Colon (tissue), 2 donors: ENCODE results near the gene ATG10.
"Not testable (repeated sequence)": the region's sequence is repeated elsewhere in the genome, so short reads cannot be mapped to it uniquely, and the experiment has no call there.

ENCODE experiments used
- FAIRE-seq: peaks from 2 replicates; lab custom pipeline; 2012; peaks lifted over from hg19 to GRCh38; lab: Jason Lieb, UNC
- donor health status: control.
- donor health status: control.

ATG10 gene

GRCh38 chr5:81983148-81983547 lies 11.3 kb downstream of the ATG10 start:
- not testable (repeated sequence) for FAIRE-seq

GRCh38 chr5:81983563-81983962 lies 11.7 kb downstream of the ATG10 start:
- not testable (repeated sequence) for FAIRE-seq

- no peak for FAIRE-seq
Observed at GRCh38 chr5:81986126-81986525, 14.3 kb downstream of the ATG10 start.

GRCh38 chr5:81989204-81989603 lies 17.4 kb downstream of the ATG10 start:
- FAIRE-seq = no peak

- FAIRE-seq = no peak
Observed at GRCh38 chr5:81994679-81995078, 22.9 kb downstream of the ATG10 start.

- FAIRE-seq = no peak
Observed at GRCh38 chr5:81995407-81995806, 23.6 kb downstream of the ATG10 start.

- FAIRE-seq = no peak
Observed at GRCh38 chr5:82004511-82004910, 32.7 kb downstream of the ATG10 start.

GRCh38 chr5:82009869-82010268 lies 38.0 kb downstream of the ATG10 start:
- not testable (repeated sequence) for FAIRE-seq

- no peak for FAIRE-seq
Observed at GRCh38 chr5:82010696-82011095, 38.9 kb downstream of the ATG10 start.

GRCh38 chr5:82011761-82012160 lies 39.9 kb downstream of the ATG10 start:
- no peak for FAIRE-seq

- FAIRE-seq = not testable (repeated sequence)
Observed at GRCh38 chr5:82014644-82015043, 42.8 kb downstream of the ATG10 start.

GRCh38 chr5:82018462-82018861 lies 46.6 kb downstream of the ATG10 start:
- FAIRE-seq = no peak

GRCh38 chr5:82019342-82020138 lies 47.7 kb downstream of the ATG10 start:
- FAIRE-seq = no peak

- no peak for FAIRE-seq
Observed at GRCh38 chr5:82022499-82022898, 50.7 kb downstream of the ATG10 start.

GRCh38 chr5:82023644-82024043 lies 51.8 kb downstream of the ATG10 start:
- no peak for FAIRE-seq

- no peak for FAIRE-seq
Observed at GRCh38 chr5:82031220-82032119, 59.6 kb downstream of the ATG10 start.

- FAIRE-seq = not testable (repeated sequence)
Observed at GRCh38 chr5:82042894-82043293, 71.1 kb downstream of the ATG10 start.

- no peak for FAIRE-seq
Observed at GRCh38 chr5:82044010-82044409, 72.2 kb downstream of the ATG10 start.

GRCh38 chr5:82045554-82046275 lies 73.9 kb downstream of the ATG10 start:
- FAIRE-seq = no peak

GRCh38 chr5:82046276-82046647 lies 74.4 kb downstream of the ATG10 start:
- FAIRE-seq = no peak

- FAIRE-seq = no peak
Observed at GRCh38 chr5:82050955-82051354, 79.1 kb downstream of the ATG10 start.

GRCh38 chr5:82054004-82054710 lies 82.3 kb downstream of the ATG10 start:
- FAIRE-seq = no peak
